ENCODE measurements around the gene TSPAN1. TPM values are rescaled to one million over a fixed set of nuclear protein-coding genes. Genes with fewer than 3 reads are reported as not detected.

TSPAN1 gene
- total RNA-seq, 4 donors from 2014 or later, result 1.6 to 3.1 TPM; not detected in 2

DNA sequence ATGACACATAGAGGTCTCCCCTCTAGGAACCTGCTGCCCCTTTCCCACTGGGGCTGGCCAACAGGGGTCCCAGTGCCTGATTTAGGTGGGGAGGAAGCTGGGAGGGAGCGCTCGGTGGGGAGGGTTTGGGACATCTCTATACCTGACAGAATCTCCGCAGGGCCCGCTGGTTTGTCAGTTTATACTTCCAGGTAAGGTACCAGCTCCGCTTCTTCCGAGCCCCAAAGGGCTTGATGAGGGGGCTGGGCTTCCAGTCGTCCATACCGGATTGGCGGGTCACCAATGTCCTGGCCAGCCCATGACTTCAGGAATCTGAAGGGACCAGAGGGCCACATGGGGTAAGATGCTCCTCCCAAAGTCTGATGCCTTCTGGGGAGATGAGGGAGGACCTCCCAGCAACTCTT, 22.7 kb downstream of the TSPAN1 start:
- TF ChIP-seq, protein P1, sequence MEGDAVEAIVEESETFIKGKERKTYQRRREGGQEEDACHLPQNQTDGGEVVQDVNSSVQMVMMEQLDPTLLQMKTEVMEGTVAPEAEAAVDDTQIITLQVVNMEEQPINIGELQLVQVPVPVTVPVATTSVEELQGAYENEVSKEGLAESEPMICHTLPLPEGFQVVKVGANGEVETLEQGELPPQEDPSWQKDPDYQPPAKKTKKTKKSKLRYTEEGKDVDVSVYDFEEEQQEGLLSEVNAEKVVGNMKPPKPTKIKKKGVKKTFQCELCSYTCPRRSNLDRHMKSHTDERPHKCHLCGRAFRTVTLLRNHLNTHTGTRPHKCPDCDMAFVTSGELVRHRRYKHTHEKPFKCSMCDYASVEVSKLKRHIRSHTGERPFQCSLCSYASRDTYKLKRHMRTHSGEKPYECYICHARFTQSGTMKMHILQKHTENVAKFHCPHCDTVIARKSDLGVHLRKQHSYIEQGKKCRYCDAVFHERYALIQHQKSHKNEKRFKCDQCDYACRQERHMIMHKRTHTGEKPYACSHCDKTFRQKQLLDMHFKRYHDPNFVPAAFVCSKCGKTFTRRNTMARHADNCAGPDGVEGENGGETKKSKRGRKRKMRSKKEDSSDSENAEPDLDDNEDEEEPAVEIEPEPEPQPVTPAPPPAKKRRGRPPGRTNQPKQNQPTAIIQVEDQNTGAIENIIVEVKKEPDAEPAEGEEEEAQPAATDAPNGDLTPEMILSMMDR (IDR thresholded peaks at IDR 0.05; ENCODE audit: low read depth), result no peak

DNA sequence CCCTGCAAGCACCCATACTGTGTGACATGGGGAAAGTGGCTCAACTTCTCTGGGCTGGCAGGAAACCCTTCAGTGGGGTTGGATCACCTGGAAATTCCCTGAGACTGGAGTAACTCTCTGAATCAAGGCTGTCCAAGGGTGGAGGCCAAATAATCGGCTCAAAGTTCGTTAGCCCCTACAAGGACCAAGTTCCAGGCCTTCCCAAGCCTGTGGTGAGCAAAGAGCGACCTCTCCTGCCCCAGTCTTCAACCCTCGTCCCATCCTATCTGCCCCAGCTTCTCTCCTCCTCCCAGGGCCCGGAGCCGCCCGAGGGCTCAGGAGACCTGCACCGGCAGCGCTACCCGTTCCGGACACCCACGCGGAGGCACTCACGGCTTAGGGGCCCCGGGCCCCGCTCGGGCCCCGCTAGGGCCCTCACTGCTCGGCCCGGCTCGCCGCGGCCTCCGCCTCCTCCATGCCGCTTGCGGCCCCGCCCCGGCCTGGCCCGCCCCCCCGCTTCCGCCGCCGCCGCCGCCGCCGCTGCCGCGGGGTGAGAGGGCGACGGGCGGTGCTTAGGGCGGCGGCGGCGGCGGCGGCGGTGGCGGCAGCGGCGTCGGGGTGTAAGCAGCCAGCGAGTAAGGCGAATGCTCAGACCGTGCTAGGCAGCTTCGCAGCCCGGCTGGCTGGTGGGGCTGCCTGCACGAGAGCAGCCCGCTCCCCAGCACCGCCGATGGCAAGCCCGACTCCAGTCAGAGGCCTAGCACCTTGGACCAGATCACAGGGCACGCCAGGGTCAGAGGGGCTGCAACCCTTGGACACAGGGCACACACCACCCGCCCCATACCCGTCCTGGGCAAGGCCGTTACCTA, 23.3 kb downstream of the TSPAN1 start, which contains the start of gene POMGNT1:
POMGNT1 (minus strand) TSS at position 471 of the 848 bp plus-strand sequence. CDS start 613 bp downstream, outside the sequence.
- TF ChIP-seq, protein P1 (IDR thresholded peaks at IDR 0.05; ENCODE audit: low read depth), result no peak

DNA sequence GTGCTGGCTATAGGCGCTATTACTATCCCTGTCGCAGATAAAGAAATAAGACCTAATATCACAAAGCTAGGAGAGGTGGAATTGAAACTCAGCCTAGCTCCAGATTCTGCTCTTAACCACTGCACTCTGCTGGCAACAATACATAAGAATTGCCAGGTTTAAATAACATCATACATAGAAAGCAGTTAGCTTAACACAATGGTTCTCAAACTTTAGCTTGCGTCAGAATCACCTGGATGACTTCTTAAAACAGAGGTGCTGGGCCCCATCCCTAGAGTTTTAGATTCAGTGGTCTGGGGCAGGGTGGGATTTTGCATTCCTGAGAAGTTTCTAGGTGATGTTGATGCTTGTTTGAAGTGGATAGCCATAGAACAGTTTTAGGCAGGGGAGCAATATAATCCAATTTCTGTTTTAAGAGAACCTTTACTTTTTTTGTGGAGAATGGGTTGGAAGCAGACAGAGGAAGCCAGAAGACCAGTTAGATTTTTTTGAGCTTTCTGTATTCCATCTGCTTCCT, 24.4 kb downstream of the TSPAN1 start:
- TF ChIP-seq, protein P1 (IDR thresholded peaks at IDR 0.05; ENCODE audit: low read depth), result no peak

DNA sequence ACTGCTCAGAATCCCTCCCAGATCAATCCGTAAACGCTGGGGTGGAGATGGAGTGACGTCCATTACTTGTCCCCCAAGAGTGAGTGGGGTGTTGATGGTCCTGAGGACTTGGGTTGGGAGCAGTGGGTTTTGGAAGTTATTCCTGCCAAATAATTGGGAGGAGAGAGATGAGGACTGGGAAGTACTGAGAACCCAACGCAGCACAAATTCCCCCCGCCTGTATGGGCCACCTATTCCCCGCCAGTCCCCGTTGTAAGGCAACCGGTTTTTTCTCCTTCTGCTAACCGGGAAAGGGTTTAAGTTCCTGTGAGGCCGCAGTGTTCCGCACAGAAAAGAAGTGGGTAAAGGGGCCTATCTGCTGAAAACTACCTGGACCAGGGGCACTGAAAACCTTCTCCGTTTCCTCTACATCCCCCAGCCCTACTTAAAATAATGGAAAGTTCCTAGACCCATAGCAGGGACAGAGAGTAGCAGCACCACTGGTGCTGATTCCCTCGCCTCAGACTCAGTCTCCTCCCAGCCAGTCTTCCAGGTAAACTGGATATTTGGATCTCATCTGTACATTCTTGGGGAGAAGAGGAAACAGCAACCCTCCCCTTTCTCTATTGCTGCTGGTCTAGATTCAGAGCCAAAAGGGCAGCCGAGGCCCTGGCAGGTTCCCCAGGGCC, 29.0 kb downstream of the TSPAN1 start:
- TF ChIP-seq, protein P1 (IDR thresholded peaks at IDR 0.05; ENCODE audit: low read depth), result no peak

DNA sequence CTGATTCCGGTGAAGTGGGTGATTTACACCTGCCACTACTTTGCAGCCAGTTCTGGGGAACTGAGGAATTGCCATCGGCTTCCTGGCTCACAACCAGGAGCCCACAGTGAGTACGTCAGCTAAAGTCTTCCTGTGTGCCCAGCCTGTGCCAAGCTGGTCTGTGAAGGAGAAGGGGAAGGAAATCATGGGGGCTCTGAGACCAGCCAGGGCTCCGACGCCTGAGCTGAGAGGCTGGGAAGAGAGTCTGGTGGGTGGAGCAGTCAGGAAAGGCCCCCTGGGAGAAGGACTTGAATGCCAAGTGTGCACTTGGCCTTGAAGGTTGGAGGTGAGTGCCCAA, 29.5 kb downstream of the TSPAN1 start:
- TF ChIP-seq, protein P1 (IDR thresholded peaks at IDR 0.05; ENCODE audit: low read depth), result no peak

DNA sequence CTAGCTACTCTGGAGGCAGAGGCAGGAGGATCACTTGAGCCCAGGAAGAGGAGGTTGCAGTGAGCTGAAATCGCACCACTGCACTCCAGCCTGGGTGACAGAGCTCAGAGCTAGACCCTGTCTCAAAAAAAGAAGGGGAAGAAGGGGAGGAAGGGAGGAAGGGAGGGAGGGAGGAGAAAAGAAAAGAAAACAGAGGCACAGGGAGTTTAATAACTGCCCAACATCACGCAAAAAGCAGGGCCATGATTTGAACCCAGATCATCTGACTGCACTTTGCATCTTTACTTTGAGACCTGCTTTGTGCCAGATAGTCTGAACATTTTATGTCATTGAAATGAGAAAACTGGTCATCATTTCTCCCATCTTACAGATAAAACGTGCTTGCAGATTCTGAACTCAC, 30.3 kb downstream of the TSPAN1 start:
- TF ChIP-seq, protein P1 (IDR thresholded peaks at IDR 0.05; ENCODE audit: low read depth), result no peak

DNA sequence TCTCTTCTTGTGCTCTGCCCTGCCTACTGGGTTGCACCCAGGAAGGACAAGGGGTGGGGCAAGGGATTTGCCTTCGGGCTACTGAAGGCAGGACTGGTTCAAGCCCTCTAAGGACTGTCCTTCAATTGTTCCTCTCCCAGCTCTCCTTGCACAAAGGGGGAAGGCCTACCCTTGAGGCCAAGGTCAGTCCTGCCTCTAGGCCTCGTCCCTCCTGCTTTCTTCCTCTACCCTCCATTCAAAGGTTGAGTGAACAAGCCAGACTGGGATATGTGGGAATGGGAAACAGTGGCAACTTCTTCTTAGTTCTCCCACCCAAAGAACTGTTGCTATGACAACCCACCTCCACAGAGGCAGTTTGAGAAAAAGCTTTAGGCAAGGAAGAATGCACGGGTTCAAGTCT, 30.9 kb downstream of the TSPAN1 start:
- TF ChIP-seq, protein P1 (IDR thresholded peaks at IDR 0.05; ENCODE audit: low read depth), result no peak
